GM23248 (cell line): ENCODE measurements around the gene CENPP. TPM values are rescaled to one million over a fixed set of nuclear protein-coding genes. Genes with fewer than 3 reads are reported as not detected.

Experiments used
- DNase-seq: peaks from one replicate; pipeline ENCODE4 v3.0.0-alpha.2; 2015
- H2AFZ ChIP-seq: fragments of 200-600 bp; sonication (generic); 2 replicates; pipeline ENCODE4 v1.6.1; 2016; ENCODE audit warnings: antibody characterized with exemption
- H3F3A ChIP-seq: fragments of 200-600 bp; sonication (generic); 2 replicates; pipeline ENCODE4 v1.6.1; 2016; ENCODE audit warnings: mild to moderate bottlenecking, antibody characterized with exemption, mixed run types; ENCODE audit not compliant: insufficient read depth
- H3K27ac ChIP-seq: fragments of 200-600 bp; sonication (generic); 2 replicates; pipeline ENCODE4 v1.5.1; 2016; ENCODE audit warnings: mild to moderate bottlenecking
- H3K27me3 ChIP-seq: fragments of 200-600 bp; sonication (generic); replicated peaks from 2 replicates; pipeline ENCODE4 v1.6.1; 2016; ENCODE audit warnings: mild to moderate bottlenecking; ENCODE audit not compliant: insufficient read depth
- H3K36me3 ChIP-seq: fragments of 200-600 bp; sonication (generic); 2 replicates; pipeline ENCODE4 v1.6.1; 2016; ENCODE audit warnings: low read depth, mild to moderate bottlenecking
- H3K4me1 ChIP-seq: fragments of 200-600 bp; sonication (generic); 2 replicates; pipeline ENCODE4 v1.6.1; 2016; ENCODE audit warnings: mild to moderate bottlenecking; ENCODE audit not compliant: insufficient read depth
- H3K4me2 ChIP-seq: fragments of 200-600 bp; sonication (generic); one replicate; pipeline ENCODE4 v1.6.1; 2016; ENCODE audit warnings: mild to moderate bottlenecking; ENCODE audit not compliant: unreplicated experiment
- H3K4me3 ChIP-seq: fragments of 200-600 bp; sonication (generic); 2 replicates; pipeline ENCODE4 v1.5.1; 2016; ENCODE audit warnings: mild to moderate bottlenecking
- H3K79me2 ChIP-seq: fragments of 200-600 bp; sonication (generic); 2 replicates; pipeline ENCODE4 v1.6.1; 2016; ENCODE audit warnings: mild to moderate bottlenecking; ENCODE audit not compliant: insufficient read depth
- H3K9ac ChIP-seq: fragments of 200-600 bp; sonication (generic); 2 replicates; pipeline ENCODE4 v1.6.1; 2016; ENCODE audit warnings: mild to moderate bottlenecking
- H3K9me2 ChIP-seq: fragments of 200-600 bp; sonication (generic); 2 replicates; pipeline ENCODE4 v1.6.1; 2016; ENCODE audit warnings: mixed run types, mild to moderate bottlenecking, moderate library complexity; ENCODE audit not compliant: insufficient read depth
- H3K9me3 ChIP-seq: fragments of 200-600 bp; sonication (generic); one replicate; pipeline ENCODE4 v1.6.1; 2017; ENCODE audit warnings: low read depth
- H4K20me1 ChIP-seq: fragments of 200-600 bp; sonication (generic); 2 replicates; pipeline ENCODE4 v1.6.0; 2016; ENCODE audit not compliant: insufficient read depth
- EZH2 ChIP-seq: fragments of 200-600 bp; sonication (generic); IDR thresholded peaks from 2 replicates; pipeline ENCODE4 v1.6.1; 2018; ENCODE audit warnings: antibody characterized with exemption, mild to moderate bottlenecking; ENCODE audit not compliant: insufficient read depth, poor library complexity, severe bottlenecking
- EZH2phosphoT487 ChIP-seq: fragments of 200-600 bp; sonication (generic); IDR thresholded peaks from 2 replicates; pipeline ENCODE4 v1.6.1; 2018; ENCODE audit warnings: antibody characterized with exemption, moderate library complexity, mild to moderate bottlenecking, low read depth; ENCODE audit not compliant: insufficient read depth
- WGBS, 2 experiments: methylation state at CpG; one replicate each; pipeline ENCODE4 v1.1.6; 2015 to 2017; ENCODE audit warnings: low lambda C conversion rate in 2 of 2, low coverage in 1 of 2; ENCODE audit errors: missing lambda C conversion rate in 2 of 2; 5-methylcytosine and 5-hydroxymethylcytosine counted together
- in situ Hi-C: fragments of 300-500 bp; cut with MboI; formaldehyde crosslinking; loops from 2 replicates; pipeline ENCODE4 v1.15.0; 2020
- polyA plus RNA-seq: library from polyadenylated mRNA; unstranded; fragments of >200 nt; fragmentation: Nextera tagmentation; extraction: Ambion mirVana; gene quantifications from 2 replicates; pipeline ENCODE4 v1.2.1, GENCODE V29; 2016
- total RNA-seq: library from RNA; depleted of rRNA; stranded (reverse); fragments of >200 nt; shearing (Covaris generic); gene quantifications from 2 replicates; pipeline ENCODE4 v1.2.3, GENCODE V29; 2014

CENPP gene
- total and polyA plus RNA-seq, 2 experiments from 2014 or later, result 2.5 to 7.4 TPM

DNA sequence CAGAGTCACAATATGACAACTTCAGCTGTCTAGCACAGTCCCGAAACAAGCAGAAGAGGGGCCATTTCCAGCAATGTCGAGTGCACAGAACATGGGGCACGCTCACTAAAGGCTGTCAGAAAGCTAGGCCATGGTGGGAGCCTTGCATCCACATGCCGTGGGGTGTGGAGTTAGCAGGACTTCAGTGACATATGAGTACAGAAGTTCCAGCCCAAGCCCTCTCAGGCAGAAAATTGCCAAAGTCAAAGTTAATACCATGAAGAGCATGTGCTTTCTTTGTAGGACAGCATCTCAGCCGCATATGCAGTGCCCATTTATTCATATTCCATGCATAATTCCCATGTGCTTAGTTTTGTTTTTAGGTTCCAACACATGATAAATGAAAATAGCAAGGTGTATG is 183.3 kb downstream of the CENPP start:
- H4K20me1 ChIP-seq, result no peaks in the 10 kb centered on the region
- 72 to 74% methylated on average over 5 of the region's 5 CpGs for WGBS, 2 experiments
- no peak overlapping the region for H2AFZ ChIP-seq
- H3K36me3 ChIP-seq, result no peaks in the 10 kb centered on the region
- no peaks in the 10 kb centered on the region for H3K79me2 ChIP-seq
- H3K4me1 ChIP-seq, result peaks cover 42% of the 10 kb centered on the region
- H3K9me3 ChIP-seq, result no peaks in the 10 kb centered on the region
- in situ Hi-C loops, result no loop called here
- TF ChIP-seq EZH2 (no peak), EZH2phosphoT487 (no peak)
- no peaks in the 10 kb centered on the region for H3K27me3 ChIP-seq
- no peaks in the 10 kb centered on the region for H3K9me2 ChIP-seq
- no peak for DNase-seq
- H3K4me3 ChIP-seq, result no peak overlapping the region
- no peak overlapping the region for H3K4me2 ChIP-seq
- H3K27ac ChIP-seq, result no peak overlapping the region
- H3F3A ChIP-seq, result peaks cover 31% of the 10 kb centered on the region
- no peak overlapping the region for H3K9ac ChIP-seq

DNA sequence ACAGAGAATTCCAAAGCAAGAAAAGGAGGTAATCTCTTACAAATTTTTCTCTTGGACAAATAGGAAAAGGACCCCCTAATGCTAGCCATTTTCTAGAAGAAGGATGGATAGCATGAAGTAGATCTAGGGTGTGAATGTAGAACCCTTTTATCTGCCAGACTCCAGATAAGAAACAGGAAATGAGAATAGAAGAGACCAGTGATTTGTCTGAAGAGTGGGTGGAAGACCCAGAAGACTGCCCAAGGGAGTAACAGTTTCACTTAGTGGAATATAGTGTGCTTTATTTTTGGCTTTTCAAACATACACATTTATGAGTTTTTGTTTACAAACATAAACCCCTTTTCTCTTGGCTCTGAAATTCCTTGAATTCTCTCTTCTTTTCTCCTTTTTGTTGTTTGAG is 185.0 kb downstream of the CENPP start:
- H4K20me1 ChIP-seq, result no peaks in the 10 kb centered on the region
- H3K4me2 ChIP-seq, result no peak overlapping the region
- H3K9me2 ChIP-seq, result no peaks in the 10 kb centered on the region
- H3K4me3 ChIP-seq, result no peak overlapping the region
- no peaks in the 10 kb centered on the region for H3K27me3 ChIP-seq
- H3K9ac ChIP-seq, result no peak overlapping the region
- H3K36me3 ChIP-seq, result no peaks in the 10 kb centered on the region
- H3F3A ChIP-seq, result peaks cover 14% of the 10 kb centered on the region
- no peak overlapping the region for H2AFZ ChIP-seq
- in situ Hi-C loops, result no loop called here
- H3K9me3 ChIP-seq, result no peaks in the 10 kb centered on the region
- no peaks in the 10 kb centered on the region for H3K79me2 ChIP-seq
- peaks cover 25% of the 10 kb centered on the region for H3K4me1 ChIP-seq
- no peak for DNase-seq
- no peak for TF ChIP-seq EZH2
- no peak overlapping the region for H3K27ac ChIP-seq

DNA sequence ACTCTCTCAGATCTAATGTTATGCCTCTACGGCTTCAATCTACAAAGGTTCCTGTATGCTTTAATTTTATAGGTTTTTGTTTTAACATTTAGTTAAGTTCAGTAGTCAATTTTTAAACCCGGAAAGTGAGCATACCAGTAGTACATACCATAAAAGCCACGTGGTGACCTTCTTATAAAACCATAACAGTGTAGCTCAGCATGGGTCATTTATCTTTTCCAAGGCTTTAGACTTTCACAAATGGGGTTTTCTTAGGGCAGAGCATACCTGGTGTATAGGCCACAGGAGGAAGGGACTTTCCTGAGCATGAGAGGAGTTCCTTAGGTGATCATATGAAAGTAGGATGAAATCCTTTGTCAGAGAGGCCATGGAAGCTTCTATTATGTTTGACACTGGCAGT is 186.9 kb downstream of the CENPP start:
- H2AFZ ChIP-seq, result no peak overlapping the region
- in situ Hi-C loops, result no loop called here
- no peaks in the 10 kb centered on the region for H3F3A ChIP-seq
- no peak overlapping the region for H3K4me2 ChIP-seq
- H3K9me3 ChIP-seq, result no peaks in the 10 kb centered on the region
- H3K27ac ChIP-seq, result no peak overlapping the region
- H3K4me3 ChIP-seq, result no peak overlapping the region
- 94 to 96% methylated on average over 3 of the region's 3 CpGs for WGBS, 2 experiments
- no peaks in the 10 kb centered on the region for H3K9me2 ChIP-seq
- no peaks in the 10 kb centered on the region for H4K20me1 ChIP-seq
- no peaks in the 10 kb centered on the region for H3K27me3 ChIP-seq
- H3K79me2 ChIP-seq, result no peaks in the 10 kb centered on the region
- peaks cover 10% of the 10 kb centered on the region for H3K4me1 ChIP-seq
- no peaks in the 10 kb centered on the region for H3K36me3 ChIP-seq
- no peak overlapping the region for H3K9ac ChIP-seq
- DNase-seq, result no peak
- TF ChIP-seq EZH2, result no peak
- no peak for TF ChIP-seq EZH2phosphoT487

DNA sequence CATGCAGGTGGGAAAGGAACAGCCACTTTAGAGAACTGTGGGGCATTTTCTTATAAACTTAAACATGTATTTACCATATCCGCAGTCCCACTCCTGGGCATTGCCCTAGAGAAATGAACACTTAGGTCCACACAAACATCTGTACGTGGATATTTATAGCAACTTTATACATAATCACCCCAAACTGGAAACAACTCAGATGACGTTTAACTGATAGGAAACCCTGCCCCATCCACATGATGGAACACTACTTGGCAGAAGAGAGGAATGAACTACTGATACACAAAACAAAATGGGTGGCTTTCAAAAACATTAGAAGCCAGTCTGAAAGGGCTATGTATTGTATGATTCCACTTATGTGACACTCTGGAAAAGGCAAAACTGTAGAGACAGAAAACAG is 187.6 kb downstream of the CENPP start:
- WGBS, 2 experiments, result 97 to 98% methylated on average over 3 of the region's 3 CpGs
- Histone ChIP-seq H3K9ac (no peak overlapping the region), H2AFZ (no peak overlapping the region)

DNA sequence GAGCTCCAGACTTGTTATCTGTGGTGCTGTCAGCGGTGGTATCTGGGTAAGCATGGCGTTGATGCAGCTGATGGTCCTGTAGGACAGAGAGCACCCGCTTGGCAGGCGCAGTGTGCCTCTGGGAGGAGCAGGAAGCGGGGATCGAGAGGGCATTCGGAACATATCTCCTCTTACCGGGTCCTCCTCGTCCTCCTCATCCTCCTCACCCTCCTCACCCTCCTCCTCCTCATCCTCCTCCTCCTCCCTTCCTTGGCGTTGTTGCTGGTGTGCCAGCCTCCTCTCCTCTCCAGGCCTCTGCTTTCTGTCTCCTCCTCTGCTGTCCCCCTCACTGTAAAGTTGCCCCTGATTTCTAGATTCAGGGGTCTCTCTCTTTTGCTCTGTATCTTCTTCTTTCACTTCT is 188.9 kb downstream of the CENPP start:
- Histone ChIP-seq H3F3A (no peaks in the 10 kb centered on the region), H3K4me1 (peaks cover 4% of the 10 kb centered on the region; the same call in 1 of the 2 replicates), H3K9ac (no peak overlapping the region), H3K27ac (no peak overlapping the region), H4K20me1 (no peaks in the 10 kb centered on the region), H3K79me2 (no peaks in the 10 kb centered on the region), H3K4me3 (no peak overlapping the region), H3K9me3 (no peaks in the 10 kb centered on the region), H3K4me2 (no peak overlapping the region), H3K9me2 (no peaks in the 10 kb centered on the region), H2AFZ (no peak overlapping the region), H3K27me3 (no peaks in the 10 kb centered on the region), H3K36me3 (no peaks in the 10 kb centered on the region)
- 92 to 93% methylated on average over 5 to 10 of the region's 10 CpGs for WGBS, 2 experiments
- in situ Hi-C loops, result no loop called here
- TF ChIP-seq EZH2phosphoT487, result no peak
- TF ChIP-seq EZH2, result no peak
- DNase-seq, result no peak

More for the DNA sequence above, 187.6 kb downstream of the CENPP start:
- Histone ChIP-seq H3F3A (no peaks in the 10 kb centered on the region), H4K20me1 (no peaks in the 10 kb centered on the region), H3K9me2 (no peaks in the 10 kb centered on the region), H3K4me2 (no peak overlapping the region), H3K4me3 (no peak overlapping the region), H3K79me2 (no peaks in the 10 kb centered on the region), H3K9me3 (no peaks in the 10 kb centered on the region), H3K27ac (no peak overlapping the region), H3K4me1 (peaks cover 4% of the 10 kb centered on the region; the same call in 1 of the 2 replicates), H3K36me3 (no peaks in the 10 kb centered on the region), H3K27me3 (no peaks in the 10 kb centered on the region)
- no peak for DNase-seq
- in situ Hi-C loops, result no loop called here
- TF ChIP-seq EZH2phosphoT487 (no peak), EZH2 (no peak)
